Naive B cell (primary cell): ENCODE data around the gene TMCC3. TPM values are rescaled to one million over a fixed set of nuclear protein-coding genes. Genes with fewer than 3 reads are reported as not detected.

Experiments used
- ATAC-seq, 2 donors: fragments of 150-1000 bp; cut with Tn5 transposase; 2 replicates each; pipeline ENCODE4 v1.10.0; 2021; ENCODE audit warnings: low read depth in 2 of 2, mild to moderate bottlenecking in 2 of 2, moderate library complexity in 2 of 2
- DNase-seq: peaks from one replicate; pipeline ENCODE4 v3.0.0; 2022
- H3K27ac Mint-ChIP-seq, 6 donors: one replicate each; pipeline ENCODE4 v1.8.0; 2020 to 2022; ENCODE audit warnings: mild to moderate bottlenecking in 6 of 6, mixed read lengths in 6 of 6, moderate library complexity in 5 of 6, inconsistent platforms in 2 of 6
- H3K27me3 Mint-ChIP-seq, 3 donors: one replicate each; pipeline ENCODE4 v1.8.0; 2021 to 2022; ENCODE audit warnings: mixed read lengths in 3 of 3, mild to moderate bottlenecking in 1 of 3
- H3K36me3 Mint-ChIP-seq, 2 donors: one replicate each; pipeline ENCODE4 v1.8.0; 2020 to 2022; ENCODE audit warnings: mixed read lengths in 2 of 2, inconsistent platforms in 1 of 2, mild to moderate bottlenecking in 1 of 2
- H3K4me1 Mint-ChIP-seq, 3 donors: one replicate each; pipeline ENCODE4 v1.8.0; 2020 to 2022; ENCODE audit warnings: mixed read lengths in 3 of 3, inconsistent platforms in 1 of 3, mild to moderate bottlenecking in 1 of 3, moderate library complexity in 1 of 3
- H3K4me3 Mint-ChIP-seq, 8 donors: one replicate each; pipeline ENCODE4 v1.8.0; 2020 to 2022; ENCODE audit warnings: mild to moderate bottlenecking in 8 of 8, mixed read lengths in 8 of 8, moderate library complexity in 8 of 8, inconsistent platforms in 2 of 8
- H3K9me3 Mint-ChIP-seq, 7 donors: one replicate each; pipeline ENCODE4 v1.8.0; 2020 to 2022; ENCODE audit warnings: mixed read lengths in 7 of 7, mild to moderate bottlenecking in 5 of 7, inconsistent platforms in 2 of 7, moderate library complexity in 1 of 7
- polyA plus RNA-seq, 6 donors: library from polyadenylated mRNA; unstranded; fragments of 300-500 nt; fragmentation: Illumina TruSeq; gene quantifications; one replicate each; pipeline ENCODE4 v1.2.3, GENCODE V29; 2021; ENCODE audit warnings: low read depth in 6 of 6

The TMCC3 gene
- polyA plus RNA-seq, 6 donors from 2014 or later: 8.4 to 21.7 (median 13.5) TPM

DNA sequence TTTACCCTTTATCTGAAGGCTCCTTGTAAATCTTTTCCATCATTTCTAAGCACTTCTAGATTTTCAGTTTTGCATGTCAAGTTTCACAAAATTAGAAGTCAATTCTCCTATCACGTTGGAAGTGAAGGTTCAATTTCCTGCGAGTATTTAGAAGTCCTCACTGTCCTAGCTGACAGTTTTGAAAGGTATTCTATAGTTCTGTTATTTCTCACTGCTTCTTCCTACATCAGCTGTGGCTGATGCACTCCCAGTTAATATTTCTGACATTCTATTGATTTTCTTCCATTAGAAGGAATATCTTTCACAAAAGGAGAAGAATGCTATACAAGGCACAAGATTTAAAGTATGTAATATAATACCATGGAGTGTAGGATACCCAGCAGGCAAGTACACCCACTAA, 15.8 kb upstream of the TMCC3 start:
- Mint-ChIP-seq H3K4me3 (no peak overlapping the region), H3K27ac (no peak overlapping the region)
- ATAC-seq: no peak

DNA sequence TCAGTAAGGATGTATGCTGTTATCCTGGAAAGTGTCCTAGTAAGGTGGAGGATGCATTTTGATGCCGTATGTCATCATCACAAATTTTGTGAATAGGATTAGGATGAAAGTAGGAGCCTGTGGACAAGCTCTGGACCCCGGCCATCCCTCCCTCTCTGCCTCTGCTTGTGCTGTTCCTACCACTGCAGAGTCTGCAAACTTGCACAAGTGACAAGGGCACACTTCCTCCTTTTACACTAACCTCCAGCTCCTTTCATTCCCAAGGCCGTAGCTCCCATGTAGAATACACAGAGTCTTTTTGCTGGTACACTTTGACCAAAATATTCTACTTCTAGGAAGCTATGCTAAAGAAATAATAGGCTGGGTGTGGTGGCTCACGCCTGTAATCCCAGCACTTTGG, 13.3 kb upstream of the TMCC3 start:
- H3K27me3 Mint-ChIP-seq: no peaks in the 10 kb centered on the region

More for the DNA sequence above, 15.8 kb upstream of the TMCC3 start:
- no peak for DNase-seq
- Mint-ChIP-seq H3K36me3 (no peaks in the 10 kb centered on the region), H3K9me3 (no peaks in the 10 kb centered on the region), H3K27me3 (no peaks in the 10 kb centered on the region), H3K4me1 (peaks cover 7 to 14% (median 7%) of the 10 kb centered on the region in 3 donors)

DNA sequence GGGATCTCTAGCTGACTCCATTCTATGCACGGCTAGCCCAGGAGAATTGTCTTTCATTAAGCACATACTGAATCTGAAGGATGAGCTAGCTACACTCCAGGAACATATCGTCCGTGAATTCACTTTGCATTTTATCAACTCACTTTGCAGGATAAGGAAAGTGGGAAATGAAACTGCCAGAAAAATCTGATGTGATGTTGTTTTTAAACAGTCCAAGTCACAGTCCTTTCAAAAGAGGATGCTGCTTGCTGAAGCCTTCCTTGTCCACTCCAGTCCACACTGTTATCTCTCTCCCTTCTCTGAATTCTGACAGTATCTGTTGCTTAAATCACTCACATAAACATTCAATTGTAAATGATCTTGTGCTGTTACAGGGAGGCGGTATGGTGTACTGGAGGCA, 12.7 kb upstream of the TMCC3 start:
- Mint-ChIP-seq H3K36me3 (peaks cover 0 to 11% of the 10 kb centered on the region in 2 donors), H3K27ac (no peak overlapping the region), H3K4me1 (peaks cover 7 to 11% (median 7%) of the 10 kb centered on the region in 3 donors), H3K4me3 (no peak overlapping the region), H3K9me3 (no peaks in the 10 kb centered on the region), H3K27me3 (no peaks in the 10 kb centered on the region)
- ATAC-seq (no peak), DNase-seq (no peak)

More for the DNA sequence above, 13.3 kb upstream of the TMCC3 start:
- H3K4me1 Mint-ChIP-seq: peaks cover 7 to 11% (median 7%) of the 10 kb centered on the region in 3 donors
- no peak for ATAC-seq
- DNase-seq: no peak
- H3K36me3 Mint-ChIP-seq: peaks cover 0 to 9% of the 10 kb centered on the region in 2 donors
- H3K27ac Mint-ChIP-seq: peak overlapping the region in 1 of 6 donors; percentile 12
- no peak overlapping the region for H3K4me3 Mint-ChIP-seq
- no peaks in the 10 kb centered on the region for H3K9me3 Mint-ChIP-seq

DNA sequence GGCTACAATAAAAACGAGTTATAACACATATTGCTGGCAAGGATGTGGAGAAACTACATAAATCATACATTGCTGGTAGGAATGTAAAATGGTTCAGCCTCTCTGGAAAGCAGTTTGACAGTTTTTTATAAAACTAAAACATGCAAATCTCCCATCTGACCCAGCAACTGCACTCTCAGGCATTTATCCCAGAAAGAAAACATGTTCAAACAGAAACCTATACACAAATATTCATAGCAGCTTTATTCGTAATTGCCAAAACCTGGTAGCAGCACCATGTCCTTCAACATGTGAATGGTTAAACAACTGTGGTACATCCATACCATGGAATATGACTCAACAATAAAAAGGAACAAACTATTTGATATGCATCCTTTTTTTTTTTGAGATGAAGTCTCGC, 10.1 kb upstream of the TMCC3 start:
- Mint-ChIP-seq H3K36me3 (peaks cover 0 to 16% of the 10 kb centered on the region in 2 donors), H3K4me1 (peaks cover 7 to 11% (median 7%) of the 10 kb centered on the region in 3 donors), H3K9me3 (no peaks in the 10 kb centered on the region), H3K27ac (no peak overlapping the region), H3K4me3 (no peak overlapping the region), H3K27me3 (no peaks in the 10 kb centered on the region)
- ATAC-seq (no peak), DNase-seq (no peak)

DNA sequence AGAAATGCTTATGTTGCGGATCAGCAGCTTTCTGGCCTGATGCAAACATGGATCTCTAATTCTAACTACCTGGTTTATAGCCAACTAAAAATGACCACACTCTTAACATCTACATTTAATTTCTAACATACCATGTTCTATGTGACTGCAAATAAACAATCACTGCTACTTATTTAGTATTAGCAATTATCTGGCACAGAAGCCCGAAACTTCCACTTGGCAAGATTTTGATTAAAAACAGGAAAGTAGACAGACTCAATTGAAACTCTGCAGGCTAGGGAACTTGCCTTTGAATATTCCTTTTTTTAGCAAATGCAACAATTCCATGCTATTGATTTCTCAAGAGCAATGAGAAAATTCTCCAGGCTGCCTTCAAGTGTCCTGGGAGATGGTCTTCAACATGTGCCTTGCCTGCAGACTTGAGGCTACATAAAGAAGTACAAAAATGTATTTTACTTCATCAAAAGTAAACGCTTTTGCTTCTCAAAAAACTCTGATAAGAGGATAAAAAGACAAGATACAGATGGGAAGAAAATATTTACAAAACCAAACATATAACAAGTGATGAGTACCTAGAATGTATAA, 9.1 kb upstream of the TMCC3 start:
- H3K4me3 Mint-ChIP-seq: no peak overlapping the region
- no peak for DNase-seq
- no peaks in the 10 kb centered on the region for H3K9me3 Mint-ChIP-seq
- peaks cover 0 to 16% of the 10 kb centered on the region in 2 donors for H3K36me3 Mint-ChIP-seq
- no peak overlapping the region for H3K27ac Mint-ChIP-seq
- no peaks in the 10 kb centered on the region for H3K27me3 Mint-ChIP-seq
- ATAC-seq: no peak
- H3K4me1 Mint-ChIP-seq: peaks cover 7 to 11% (median 7%) of the 10 kb centered on the region in 3 donors

DNA sequence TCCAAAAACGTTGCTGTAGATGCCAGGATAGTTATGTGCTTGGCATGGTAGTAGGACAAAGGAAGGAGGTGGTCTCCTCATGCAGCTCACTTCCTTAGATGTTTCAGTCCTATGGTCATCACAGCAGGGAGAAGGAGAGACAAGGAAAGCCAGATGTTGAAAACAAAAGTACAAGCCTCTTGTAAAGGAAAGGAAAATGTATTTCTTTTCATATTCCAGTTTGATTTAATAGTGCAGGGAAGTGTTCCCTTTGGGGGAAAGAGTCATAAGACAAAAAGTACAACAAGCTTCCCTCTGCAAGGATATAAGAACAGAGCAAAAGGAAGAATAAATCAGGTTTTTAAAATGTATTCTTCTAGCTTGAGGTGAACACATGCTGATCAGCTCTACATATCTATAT, 8.6 kb upstream of the TMCC3 start:
- no peak for ATAC-seq
- Mint-ChIP-seq H3K9me3 (no peaks in the 10 kb centered on the region), H3K4me3 (no peak overlapping the region), H3K36me3 (peaks cover 0 to 16% of the 10 kb centered on the region in 2 donors), H3K27me3 (no peaks in the 10 kb centered on the region), H3K27ac (no peak overlapping the region), H3K4me1 (peaks cover 7 to 11% (median 7%) of the 10 kb centered on the region in 3 donors)
- no peak for DNase-seq

DNA sequence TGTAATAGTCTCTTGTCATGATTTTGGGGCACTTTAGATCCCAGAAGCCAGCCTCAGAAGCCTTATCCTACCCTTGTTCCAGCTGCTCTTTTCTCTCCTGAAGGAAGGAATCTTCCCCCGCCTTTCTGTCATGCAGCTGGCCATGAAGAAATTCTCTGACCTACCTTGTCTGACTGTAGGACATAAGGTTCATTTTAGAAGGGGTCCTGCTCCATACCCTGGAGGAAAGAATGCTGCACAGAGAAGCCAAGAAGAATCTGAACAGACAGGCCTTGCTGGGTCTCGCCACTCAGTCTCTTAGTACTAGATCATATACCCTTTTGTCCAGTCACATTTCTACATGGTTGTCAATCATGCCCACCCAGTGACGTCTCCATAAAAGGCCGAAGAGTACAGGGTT, 6.2 kb upstream of the TMCC3 start:
- Mint-ChIP-seq H3K36me3 (peaks cover 0 to 24% of the 10 kb centered on the region in 2 donors), H3K27ac (no peak overlapping the region), H3K4me1 (peaks cover 0 to 8% (median under 1%) of the 10 kb centered on the region in 3 donors), H3K9me3 (no peaks in the 10 kb centered on the region), H3K27me3 (peaks cover 0 to 8% (median 6%) of the 10 kb centered on the region in 3 donors), H3K4me3 (no peak overlapping the region)
- DNase-seq (no peak), ATAC-seq (no peak)

DNA sequence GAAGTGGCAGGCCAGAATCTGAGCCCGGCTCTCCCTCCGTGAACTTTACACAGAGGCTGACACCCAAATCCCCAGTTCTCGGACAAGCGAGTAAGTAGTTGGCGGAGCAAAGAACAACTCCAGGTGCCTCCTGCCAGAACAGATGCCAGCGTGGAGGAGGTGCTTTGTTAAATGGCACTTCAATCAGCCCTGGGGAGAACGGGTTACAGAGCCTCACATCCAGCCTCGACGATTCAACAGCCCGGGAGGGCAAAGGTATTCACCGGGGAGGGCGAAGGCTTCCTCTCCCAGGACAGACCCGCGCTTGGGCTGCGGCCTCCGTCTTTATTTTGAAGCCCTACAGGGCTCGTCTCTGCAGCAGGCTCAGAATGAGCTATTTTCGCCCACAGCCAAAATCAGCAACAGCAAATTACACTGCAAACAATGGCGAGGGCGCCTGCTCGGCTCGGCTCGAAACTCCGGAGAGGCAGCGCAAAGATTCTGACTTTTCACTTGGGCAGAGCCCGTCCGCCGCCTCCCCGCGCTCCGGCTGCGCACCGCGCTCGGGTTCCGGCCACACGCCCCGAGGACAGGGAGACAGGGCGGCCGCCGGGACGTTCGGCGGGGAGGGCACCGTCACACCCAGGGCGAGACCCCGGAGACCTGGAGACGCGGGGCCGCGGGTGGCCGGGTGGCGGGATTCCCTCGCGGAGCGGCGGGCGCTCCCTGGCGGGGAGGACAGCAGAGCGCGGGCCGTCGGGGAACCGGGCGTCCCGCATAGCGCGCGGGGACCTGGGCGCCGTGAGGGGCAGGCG, 811 bp downstream of the TMCC3 start:
- H3K9me3 Mint-ChIP-seq: no peaks in the 10 kb centered on the region
- H3K4me3 Mint-ChIP-seq: peak overlapping the region; percentile 70 to 92 (median 86)
- DNase-seq: peak; percentile 37
- peaks cover 16 to 34% (median 18%) of the 10 kb centered on the region in 3 donors for H3K4me1 Mint-ChIP-seq
- peaks cover 0 to 8% of the 10 kb centered on the region in 2 donors for H3K36me3 Mint-ChIP-seq
- peak overlapping the region in 3 of 6 donors; percentile 64 to 93 (median 68) for H3K27ac Mint-ChIP-seq
- peaks cover 8 to 33% (median 10%) of the 10 kb centered on the region in 3 donors for H3K27me3 Mint-ChIP-seq
- ATAC-seq: peak; percentile 74 to 76

DNA sequence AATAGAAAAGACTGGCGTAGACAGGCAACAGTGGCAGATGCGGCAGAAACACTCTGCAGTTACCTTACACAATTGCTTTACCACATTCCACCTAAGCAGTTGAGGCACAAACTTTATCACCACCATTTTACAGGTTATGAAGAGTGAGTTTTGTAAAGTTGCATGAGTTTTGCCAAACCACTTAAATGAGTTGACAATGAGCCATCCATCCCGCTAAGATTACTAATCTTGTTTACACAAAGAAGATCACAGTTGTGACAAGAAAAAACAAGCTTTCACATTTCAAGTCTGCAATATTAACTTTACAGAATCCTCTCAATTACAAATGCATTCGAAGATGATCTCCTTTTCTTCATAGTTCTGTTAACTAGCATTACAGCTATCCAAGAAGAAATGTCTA, 1.8 kb downstream of the TMCC3 start:
- Mint-ChIP-seq H3K27me3 (peaks cover 8 to 33% (median 10%) of the 10 kb centered on the region in 3 donors), H3K4me1 (peaks cover 25 to 44% (median 28%) of the 10 kb centered on the region in 3 donors), H3K9me3 (no peaks in the 10 kb centered on the region), H3K4me3 (peak overlapping the region in 6 of 8 donors; percentile 70 to 91 (median 84)), H3K36me3 (peaks cover 0 to 8% of the 10 kb centered on the region in 2 donors), H3K27ac (no peak overlapping the region)
- DNase-seq (no peak), ATAC-seq (no peak)

DNA sequence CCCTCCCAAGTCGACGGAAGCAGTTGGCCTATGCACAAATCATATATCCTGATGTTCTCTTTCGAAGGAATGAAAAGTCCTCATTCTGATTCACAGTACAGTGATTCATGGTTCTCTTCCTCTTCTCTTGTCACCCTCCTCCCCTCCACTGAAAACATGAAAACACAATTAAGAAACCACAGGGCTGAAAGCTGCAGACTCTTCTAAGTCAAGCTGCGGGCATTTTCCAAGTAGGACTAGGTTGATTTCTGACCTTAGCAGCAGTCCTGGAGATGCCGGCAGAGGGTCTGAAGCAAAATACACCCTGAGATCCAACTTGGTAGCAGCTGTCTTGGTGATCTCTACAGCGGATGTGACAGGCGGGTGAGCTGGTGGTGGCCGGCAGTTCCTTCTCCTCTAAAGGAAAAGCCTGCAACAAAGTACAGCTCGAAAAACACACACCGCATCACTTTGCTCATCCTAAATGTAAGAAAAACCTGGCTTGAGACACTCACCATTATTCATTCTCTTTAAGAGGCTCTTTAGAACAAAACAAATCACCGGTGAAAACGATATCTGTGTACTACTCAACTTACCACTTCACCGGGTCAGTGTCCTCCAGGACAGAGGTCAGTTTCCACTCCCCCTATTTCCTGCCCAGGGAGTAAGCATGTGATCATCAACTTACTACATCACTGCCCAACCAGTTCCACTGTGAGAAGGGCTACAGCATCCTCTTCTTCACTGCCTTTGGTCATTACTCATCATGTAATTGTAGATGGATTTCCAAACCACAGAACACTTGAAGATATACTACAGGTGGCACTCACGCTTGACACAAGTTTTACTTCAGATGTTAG, 6.0 kb downstream of the TMCC3 start:
- Mint-ChIP-seq H3K4me1 (peaks cover 19 to 34% (median 19%) of the 10 kb centered on the region in 3 donors), H3K27ac (peak overlapping the region in 3 of 6 donors; percentile 1 to 57 (median 36)), H3K4me3 (peak overlapping the region; percentile 15 to 85 (median 63)), H3K27me3 (peaks cover 0 to 11% (median 8%) of the 10 kb centered on the region in 3 donors), H3K36me3 (no peaks in the 10 kb centered on the region), H3K9me3 (no peaks in the 10 kb centered on the region)
- ATAC-seq: peak; percentile 71 to 80
- DNase-seq: peak; percentile 23

DNA sequence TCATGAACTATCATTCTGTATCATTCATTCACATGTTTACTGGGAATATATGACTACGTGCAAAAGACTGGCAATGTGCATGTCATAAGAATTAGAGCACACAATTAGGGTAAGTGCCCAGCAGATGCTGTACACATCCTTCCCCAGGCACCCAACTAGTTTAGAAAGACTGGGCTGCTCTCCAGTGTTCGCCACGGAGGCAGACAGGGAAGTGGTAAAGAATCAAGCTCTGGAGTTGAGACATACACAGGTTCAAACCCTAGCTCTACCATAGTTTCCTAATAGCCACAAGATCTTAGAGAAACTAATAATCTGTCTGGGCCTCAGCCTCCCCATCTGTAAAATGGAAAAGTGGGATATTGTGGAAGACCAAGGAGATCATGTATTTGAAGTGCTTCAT, 6.8 kb downstream of the TMCC3 start:
- peak overlapping the region in 1 of 6 donors; percentile 57 for H3K27ac Mint-ChIP-seq
- H3K4me1 Mint-ChIP-seq: peaks cover 19 to 29% (median 19%) of the 10 kb centered on the region in 3 donors
- peaks cover 0 to 3% (median 2%) of the 10 kb centered on the region in 3 donors for H3K27me3 Mint-ChIP-seq
- no peak for ATAC-seq
- no peaks in the 10 kb centered on the region for H3K36me3 Mint-ChIP-seq
- H3K9me3 Mint-ChIP-seq: no peaks in the 10 kb centered on the region
- DNase-seq: no peak
- peak overlapping the region in 3 of 8 donors; percentile 45 to 85 (median 71) for H3K4me3 Mint-ChIP-seq

DNA sequence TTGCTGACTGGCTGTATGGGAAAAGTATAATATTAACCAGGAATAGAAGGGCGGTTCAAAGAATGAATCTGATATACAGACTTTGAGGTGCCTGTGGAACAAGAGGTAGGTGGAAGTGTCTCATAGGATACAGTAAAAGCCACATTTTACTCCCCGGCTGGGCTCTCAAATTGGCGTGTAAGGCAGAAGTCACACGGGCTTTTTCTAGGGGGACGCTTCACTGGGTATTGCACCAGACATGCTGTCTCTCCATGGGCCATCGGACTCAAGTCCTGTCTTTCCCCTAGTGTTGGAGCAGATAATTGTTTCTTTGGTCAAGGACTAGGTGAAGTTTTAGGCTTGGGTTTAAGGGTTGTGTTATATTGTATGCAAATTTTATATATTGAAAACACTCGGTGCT, 9.1 kb downstream of the TMCC3 start:
- DNase-seq (no peak), ATAC-seq (no peak)
- Mint-ChIP-seq H3K9me3 (no peaks in the 10 kb centered on the region), H3K27me3 (no peaks in the 10 kb centered on the region), H3K4me3 (no peak overlapping the region), H3K36me3 (no peaks in the 10 kb centered on the region), H3K27ac (peak overlapping the region in 1 of 6 donors; percentile 69), H3K4me1 (peaks cover 19 to 29% (median 19%) of the 10 kb centered on the region in 3 donors)
